HL-60 (cell line): Measurements from ENCODE around the gene GBP6.

ENCODE experiments used
- DNase-seq, 2 experiments: peaks; one replicate each; pipeline ENCODE4 v3.0.0-alpha.2; 2010 to 2020; ENCODE audit warnings: low read depth in 1 of 2, low spot score in 1 of 2
- H3K27ac ChIP-seq: fragments of 250-450 bp; sonication (Bioruptor Pico); replicated peaks from 2 replicates; pipeline ENCODE4 v1.5.1; 2020; ENCODE audit warnings: mild to moderate bottlenecking, moderate library complexity
- H3K27me3 ChIP-seq: fragments of 250-450 bp; sonication (Bioruptor Pico); 2 replicates; pipeline ENCODE4 v1.5.1; 2021; ENCODE audit warnings: mild to moderate bottlenecking, moderate library complexity; ENCODE audit not compliant: insufficient read depth, poor library complexity, severe bottlenecking
- H3K4me3 ChIP-seq: replicated peaks from 2 replicates; pipeline ENCODE4 v1.5.1; 2011; ENCODE audit warnings: mild to moderate bottlenecking, control low read depth, low read length; ENCODE audit not compliant: insufficient read depth
- GABPA ChIP-seq: IDR thresholded peaks from 2 replicates; pipeline ENCODE4 v1.6.1; 2012; ENCODE audit warnings: low read depth
- POLR2AphosphoS5 ChIP-seq: IDR thresholded peaks from 2 replicates; pipeline ENCODE4 v1.6.1; 2012; ENCODE audit warnings: low read depth
- REST ChIP-seq: IDR thresholded peaks from 2 replicates; pipeline ENCODE4 v1.6.1; 2012; ENCODE audit warnings: low read depth; ENCODE audit not compliant: insufficient replicate concordance
- SPI1 ChIP-seq: IDR thresholded peaks from 2 replicates; pipeline ENCODE4 v1.6.1; 2012; ENCODE audit warnings: low read depth, mild to moderate bottlenecking, borderline replicate concordance
- TF ChIP-seq, protein P1 (sequence below): IDR thresholded peaks from one replicate; pipeline ENCODE4 v1.5.1; 2011; ENCODE audit warnings: low read length, control low read depth, inconsistent platforms; ENCODE audit not compliant: insufficient read depth

The GBP6 gene

DNA sequence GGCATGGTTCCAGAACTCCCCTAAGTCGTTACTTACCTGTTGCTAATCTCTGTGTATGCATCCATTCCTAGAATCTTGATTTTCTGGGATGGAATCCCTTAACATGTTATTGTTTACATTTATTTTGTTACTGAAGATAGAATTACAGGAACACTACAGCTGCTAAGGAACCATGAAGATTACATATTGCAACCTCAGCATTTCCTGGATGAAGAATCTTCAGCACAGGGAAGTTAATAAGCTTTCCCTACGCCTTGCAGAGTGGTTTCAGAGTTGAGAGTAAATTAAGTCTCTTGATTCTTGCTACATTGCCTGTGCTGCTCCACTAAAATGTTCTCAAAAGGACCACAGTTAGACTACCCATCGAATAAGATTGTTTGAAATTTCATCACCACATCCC is 31.4 kb upstream of the GBP6 start:
- TF ChIP-seq, protein P1, sequence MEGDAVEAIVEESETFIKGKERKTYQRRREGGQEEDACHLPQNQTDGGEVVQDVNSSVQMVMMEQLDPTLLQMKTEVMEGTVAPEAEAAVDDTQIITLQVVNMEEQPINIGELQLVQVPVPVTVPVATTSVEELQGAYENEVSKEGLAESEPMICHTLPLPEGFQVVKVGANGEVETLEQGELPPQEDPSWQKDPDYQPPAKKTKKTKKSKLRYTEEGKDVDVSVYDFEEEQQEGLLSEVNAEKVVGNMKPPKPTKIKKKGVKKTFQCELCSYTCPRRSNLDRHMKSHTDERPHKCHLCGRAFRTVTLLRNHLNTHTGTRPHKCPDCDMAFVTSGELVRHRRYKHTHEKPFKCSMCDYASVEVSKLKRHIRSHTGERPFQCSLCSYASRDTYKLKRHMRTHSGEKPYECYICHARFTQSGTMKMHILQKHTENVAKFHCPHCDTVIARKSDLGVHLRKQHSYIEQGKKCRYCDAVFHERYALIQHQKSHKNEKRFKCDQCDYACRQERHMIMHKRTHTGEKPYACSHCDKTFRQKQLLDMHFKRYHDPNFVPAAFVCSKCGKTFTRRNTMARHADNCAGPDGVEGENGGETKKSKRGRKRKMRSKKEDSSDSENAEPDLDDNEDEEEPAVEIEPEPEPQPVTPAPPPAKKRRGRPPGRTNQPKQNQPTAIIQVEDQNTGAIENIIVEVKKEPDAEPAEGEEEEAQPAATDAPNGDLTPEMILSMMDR = no peak
- TF ChIP-seq SPI1 (no peak), REST (no peak), POLR2AphosphoS5 (no peak), GABPA (no peak)
- DNase-seq = no peak
- Histone ChIP-seq H3K4me3 (no peak overlapping the region), H3K27ac (no peak overlapping the region), H3K27me3 (no peaks in the 10 kb centered on the region)

- Histone ChIP-seq H3K27ac (no peak overlapping the region), H3K4me3 (no peak overlapping the region), H3K27me3 (no peaks in the 10 kb centered on the region)
- TF ChIP-seq SPI1 (no peak), GABPA (no peak), POLR2AphosphoS5 (no peak), REST (no peak)
- TF ChIP-seq, protein P1 = no peak
- no peak for DNase-seq
Measured at GRCh38 chr1:89335486-89335885, 28.4 kb upstream of the GBP6 start.

GRCh38 chr1:89337903-89338302 is 26.0 kb upstream of the GBP6 start:
- DNase-seq = no peak
- Histone ChIP-seq H3K4me3 (no peak overlapping the region), H3K27me3 (no peaks in the 10 kb centered on the region), H3K27ac (no peak overlapping the region)
- TF ChIP-seq REST (no peak), SPI1 (no peak), GABPA (no peak), POLR2AphosphoS5 (no peak)
- TF ChIP-seq, protein P1 = no peak
